Measurements from ENCODE around the gene BACH2. TPM values are rescaled to one million over a fixed set of nuclear protein-coding genes. Genes with fewer than 3 reads are reported as not detected.

BACH2 gene
- total and polyA plus RNA-seq, 9 of the 15 experiments (the other 6 are each of a cell fraction or from before 2014, with no cell fraction given) = 0.06 to 3.1 (median 0.59) TPM

DNA sequence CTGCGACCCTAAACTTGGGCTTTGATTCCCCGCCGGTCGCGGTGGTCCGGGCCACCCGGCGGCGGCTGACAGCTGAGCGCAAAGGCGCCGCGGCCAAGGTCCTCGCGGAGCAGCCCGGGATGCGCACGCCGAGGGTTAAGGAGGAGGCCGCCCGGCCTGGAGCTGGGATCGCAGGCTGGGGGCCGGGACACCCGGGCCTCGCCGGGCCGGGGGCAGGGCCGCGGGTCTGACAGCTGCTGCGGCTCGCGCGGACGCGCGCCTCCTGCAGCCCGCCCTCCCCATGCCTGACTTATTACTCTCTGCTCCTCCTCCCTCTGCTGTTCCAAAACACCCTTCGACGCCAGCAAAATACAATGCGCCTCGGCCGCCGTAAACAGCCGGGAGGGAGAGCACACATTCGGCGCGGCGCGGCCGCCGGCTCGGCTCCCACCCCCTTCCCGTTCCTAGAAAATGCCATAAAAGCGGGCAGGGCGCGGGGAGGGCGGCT, 746 bp downstream of the BACH2 start (continued):
- TF ChIP-seq, protein P1, sequence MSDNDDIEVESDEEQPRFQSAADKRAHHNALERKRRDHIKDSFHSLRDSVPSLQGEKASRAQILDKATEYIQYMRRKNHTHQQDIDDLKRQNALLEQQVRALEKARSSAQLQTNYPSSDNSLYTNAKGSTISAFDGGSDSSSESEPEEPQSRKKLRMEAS (CRISPR knock-in tag; IDR thresholded peaks at IDR 0.05) = 0 out of 2 replicates have a peak, but pooled peaks have one; percentile 31
- TF ChIP-seq NRF1 (conservative IDR thresholded peaks at IDR 0.05 in 1 of 2, IDR thresholded peaks at IDR 0.05 in 1 of 2) (peak in 1 of 2 experiments; percentile 50; a peak in 2 of 4 replicates), CCNT2 (IDR thresholded peaks at IDR 0.05; ENCODE audit: borderline replicate concordance, extremely low read depth, insufficient read length, low read depth, low read length) (peak; percentile 20), RBFOX2 (IDR thresholded peaks at IDR 0.05; ENCODE audit: low read depth, low read length) (peak; percentile 66), L3MBTL2 (IDR thresholded peaks at IDR 0.05) (peak; percentile 81), RBBP5 (IDR thresholded peaks at IDR 0.05; ENCODE audit: borderline replicate concordance, insufficient read depth, low read length, poor library complexity, severe bottlenecking) (peak; percentile 16), SMARCA5 (IDR thresholded peaks at IDR 0.05) (no peak)
- TF ChIP-seq, protein P2, sequence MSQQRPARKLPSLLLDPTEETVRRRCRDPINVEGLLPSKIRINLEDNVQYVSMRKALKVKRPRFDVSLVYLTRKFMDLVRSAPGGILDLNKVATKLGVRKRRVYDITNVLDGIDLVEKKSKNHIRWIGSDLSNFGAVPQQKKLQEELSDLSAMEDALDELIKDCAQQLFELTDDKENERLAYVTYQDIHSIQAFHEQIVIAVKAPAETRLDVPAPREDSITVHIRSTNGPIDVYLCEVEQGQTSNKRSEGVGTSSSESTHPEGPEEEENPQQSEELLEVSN (IDR thresholded peaks at IDR 0.05; ENCODE audit: borderline replicate concordance in 1 of 2, extremely low read depth in 1 of 2, insufficient read depth in 1 of 2, insufficient read length in 1 of 2, low read depth in 1 of 2, low read length in 1 of 2, poor library complexity in 1 of 2, severe bottlenecking in 1 of 2) = peak; percentile 51 to 80

Measured in K562 (cell line).